HS-5 (cell line): Measurements from ENCODE around the gene FGFR2.

Source experiments
- DNase-seq: peaks from one replicate; pipeline ENCODE4 v3.0.0-alpha.2; 2012; ENCODE audit warnings: low read depth

FGFR2 gene

DNA sequence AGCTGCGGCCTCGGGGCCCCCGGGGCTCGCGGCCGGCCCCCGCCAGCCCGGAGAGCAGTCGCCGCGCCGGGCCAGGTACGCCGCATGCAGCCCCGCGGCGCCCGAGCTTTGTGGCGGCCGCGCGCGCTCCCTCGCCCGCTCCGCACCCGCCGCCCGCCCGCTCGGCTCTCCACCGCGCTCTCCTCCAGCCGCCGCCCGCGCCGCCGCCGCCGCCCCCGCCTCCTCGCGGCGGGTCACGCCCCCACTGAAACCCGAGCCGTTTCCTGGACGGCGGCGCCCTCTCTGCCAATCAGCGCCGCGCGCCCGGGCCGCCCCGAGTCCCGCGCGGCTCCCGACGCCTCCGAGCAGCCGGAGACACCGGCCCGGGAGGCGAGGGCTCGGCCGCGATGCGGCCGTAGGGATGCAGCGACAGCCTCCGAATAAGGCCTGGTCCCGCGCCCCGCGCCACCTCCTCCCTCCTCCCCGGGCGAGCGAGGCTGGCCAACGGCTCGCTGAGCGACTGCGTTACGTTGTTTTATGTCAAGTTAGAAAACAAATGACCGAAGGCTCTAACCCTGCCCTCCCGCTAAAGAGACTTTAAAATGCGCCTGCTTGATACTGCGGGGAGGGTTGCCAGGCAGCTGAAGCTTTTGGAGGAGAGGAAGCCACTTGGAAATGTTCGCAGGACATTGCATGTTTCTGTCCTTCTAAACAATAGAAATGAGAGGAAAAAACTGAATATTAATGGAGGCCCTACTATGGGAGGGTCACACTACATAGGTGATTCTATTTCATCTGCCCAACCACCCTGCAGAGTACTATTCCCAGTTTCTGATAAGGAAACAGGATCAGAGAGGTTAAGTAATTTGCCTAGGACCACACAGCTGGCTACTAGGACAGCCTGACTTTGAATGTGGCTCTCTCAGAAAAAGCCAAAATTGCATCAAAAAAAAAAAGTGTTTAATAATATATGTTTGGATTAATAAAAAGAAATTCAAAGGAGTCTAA is at the start of gene FGFR2:
Gene FGFR2, minus strand, starts transcription at position 182 of the 987 bp plus-strand sequence. CDS start 4,627 bp downstream, outside the sequence.
- DNase-seq = no peak

DNA sequence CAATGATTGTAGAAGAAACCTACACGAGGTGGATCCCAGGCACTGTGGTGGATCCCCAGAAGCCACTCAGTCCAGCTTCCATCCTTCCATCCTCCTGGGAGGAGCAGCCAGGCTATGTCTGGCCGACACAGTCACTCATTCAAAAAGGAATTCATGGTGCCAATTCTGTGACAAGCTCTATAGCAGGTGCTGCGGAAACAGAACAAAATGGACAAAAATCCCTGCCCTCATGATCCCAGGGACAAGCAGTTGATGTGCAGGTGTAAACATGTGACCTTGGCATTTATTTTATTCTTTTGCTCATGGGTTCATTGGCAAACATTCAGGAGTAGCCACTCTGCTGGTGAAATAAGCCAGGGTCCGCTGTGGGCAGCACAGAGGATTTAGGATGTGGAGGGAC is 49.2 kb upstream of the FGFR2 start:
- no peak for DNase-seq

- DNase-seq = no peak
Measured at GRCh38 chr10:121645696-121646095, 47.5 kb upstream of the FGFR2 start.

GRCh38 chr10:121644501-121644900 is 46.3 kb upstream of the FGFR2 start:
- DNase-seq = no peak

DNA sequence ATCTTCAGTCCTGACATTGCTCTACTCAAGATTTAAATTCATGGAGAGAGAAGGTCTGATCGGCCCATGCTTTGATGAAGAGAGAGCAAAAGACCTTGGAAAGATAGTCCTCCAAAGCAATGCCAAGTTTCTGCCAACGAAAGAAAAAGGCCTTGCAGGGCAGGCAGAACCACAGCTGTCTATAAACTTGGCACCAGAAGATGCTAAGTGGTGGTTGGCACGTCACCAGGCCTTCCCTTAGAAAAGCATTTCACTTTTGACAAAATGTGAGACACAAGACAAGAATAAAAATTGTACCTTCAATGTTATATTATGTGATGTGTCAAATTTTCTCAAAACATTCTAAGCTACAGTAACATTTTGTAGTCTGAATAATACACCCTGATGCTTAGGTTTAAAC is 42.0 kb upstream of the FGFR2 start:
- DNase-seq = no peak

GRCh38 chr10:121639416-121639815 is 41.2 kb upstream of the FGFR2 start:
- DNase-seq = no peak

GRCh38 chr10:121637437-121637836 is 39.2 kb upstream of the FGFR2 start:
- DNase-seq = no peak

DNA sequence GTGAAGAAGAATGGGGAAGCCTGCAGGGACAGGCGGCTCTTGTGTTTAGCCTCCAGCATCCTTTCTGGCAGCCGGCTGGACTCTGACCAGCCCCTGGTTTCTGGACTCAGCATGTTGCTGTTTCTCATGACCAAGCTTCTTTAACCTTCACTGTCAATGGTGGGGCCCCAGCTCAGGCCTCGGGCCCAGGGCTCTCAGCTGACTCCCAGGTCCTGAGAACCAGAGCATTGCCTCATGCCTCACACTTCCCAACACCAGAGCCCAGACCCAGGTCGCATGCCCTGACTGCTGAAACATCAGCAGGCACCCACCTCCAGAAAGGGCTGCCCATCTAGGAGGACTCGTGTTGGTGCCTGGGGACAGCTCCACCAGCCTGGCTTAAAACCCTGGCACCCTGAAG is 34.8 kb upstream of the FGFR2 start:
- no peak for DNase-seq

GRCh38 chr10:121631365-121632029 is 33.3 kb upstream of the FGFR2 start:
- DNase-seq = no peak

- DNase-seq = no peak
Measured at GRCh38 chr10:121628859-121629258, 30.6 kb upstream of the FGFR2 start.

DNA sequence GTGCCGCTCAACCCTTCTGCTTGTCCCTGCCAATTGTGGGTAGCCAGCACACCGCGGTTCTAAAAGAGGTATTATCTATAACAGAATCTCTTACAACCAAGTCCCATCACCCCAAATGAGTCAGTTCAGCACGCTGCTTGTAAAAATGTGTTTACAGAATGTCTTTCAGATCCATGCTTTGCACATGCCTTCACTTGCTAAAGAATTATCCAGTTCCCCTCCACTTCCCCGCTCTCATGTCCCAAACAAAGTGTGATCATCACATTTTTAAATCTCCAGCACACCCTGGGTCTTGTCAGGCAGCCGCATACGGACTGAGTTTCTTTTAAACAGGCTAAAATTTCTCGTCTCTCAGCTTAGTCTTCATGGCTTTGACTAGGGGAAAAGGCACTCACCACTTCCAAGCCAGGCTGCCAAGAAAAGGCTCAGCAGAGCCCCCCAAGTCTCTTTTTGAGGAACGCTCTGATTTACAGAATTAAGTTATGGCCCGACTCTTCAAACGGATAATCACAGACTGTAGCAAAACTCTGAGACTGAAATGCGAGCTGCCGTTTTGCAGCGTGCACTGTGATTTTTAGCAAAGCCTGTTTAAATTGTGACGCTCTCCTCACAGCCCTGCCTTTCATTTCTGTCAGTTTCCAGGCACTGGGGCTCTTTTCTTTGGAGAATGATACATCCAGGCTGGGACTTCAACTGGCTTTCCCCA is 29.8 kb upstream of the FGFR2 start:
- DNase-seq = no peak

DNA sequence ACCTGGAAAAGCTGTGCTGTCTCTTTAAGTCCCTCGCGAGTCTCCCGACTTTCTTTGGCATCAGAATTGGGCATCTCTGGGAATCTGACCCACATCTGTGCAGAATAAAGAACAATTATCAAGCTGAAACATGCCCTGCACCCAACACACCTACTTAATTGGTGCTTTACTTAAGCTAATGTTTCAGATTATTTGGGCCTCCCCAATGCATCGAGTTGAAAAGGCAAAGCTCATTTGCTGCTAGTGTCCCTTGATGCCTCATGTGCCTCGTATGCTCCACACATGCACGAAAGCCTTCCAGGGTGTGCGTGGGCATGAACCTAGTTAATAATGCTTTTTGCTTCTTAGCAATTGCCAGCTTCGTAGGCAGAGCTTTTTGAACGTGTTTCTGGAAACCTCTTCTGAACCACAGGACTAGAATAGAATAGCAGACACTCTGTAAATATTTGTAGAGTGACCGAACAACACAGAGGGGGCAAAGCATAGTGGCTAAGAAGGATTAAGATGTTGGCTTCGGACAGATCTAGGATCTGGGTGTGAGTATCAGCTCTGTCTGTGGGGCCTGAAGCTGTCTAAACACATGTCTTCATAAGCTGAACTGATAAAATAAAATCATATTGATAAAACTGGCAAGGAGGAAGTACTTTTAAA is 26.7 kb upstream of the FGFR2 start:
- no peak for DNase-seq

- DNase-seq = no peak
Measured at GRCh38 chr10:121618906-121619305, 20.7 kb upstream of the FGFR2 start.

- no peak for DNase-seq
Measured at GRCh38 chr10:121617176-121617575, 18.9 kb upstream of the FGFR2 start.

GRCh38 chr10:121616291-121616690 is 18.0 kb upstream of the FGFR2 start:
- DNase-seq = no peak

DNA sequence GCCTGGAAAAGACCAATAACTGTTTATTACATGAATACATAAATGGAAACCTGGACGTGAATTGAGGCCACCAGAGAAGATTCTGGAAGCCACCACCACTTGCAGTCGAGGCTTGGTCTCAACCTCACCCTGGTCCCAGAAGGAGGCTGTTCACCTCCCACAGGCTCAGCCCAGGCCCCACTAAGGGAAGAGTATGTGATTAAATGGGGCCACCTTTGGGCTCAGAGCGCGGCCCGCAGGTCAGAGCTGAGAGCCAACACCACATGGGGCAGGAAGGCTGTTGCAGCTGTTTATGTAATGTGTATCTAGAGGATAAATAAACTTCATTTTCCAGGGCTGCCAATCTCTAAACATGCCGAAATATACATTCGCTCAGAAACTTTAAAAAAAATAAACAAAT is 17.6 kb upstream of the FGFR2 start:
- no peak for DNase-seq

- DNase-seq = no peak
Measured at GRCh38 chr10:121615435-121615793, 17.2 kb upstream of the FGFR2 start.

- no peak for DNase-seq
Measured at GRCh38 chr10:121614613-121615434, 16.6 kb upstream of the FGFR2 start.

GRCh38 chr10:121613456-121613855 is 15.2 kb upstream of the FGFR2 start:
- DNase-seq = no peak

- no peak for DNase-seq
Measured at GRCh38 chr10:121611393-121612159, 13.3 kb upstream of the FGFR2 start.
